PC-3 (cell line): ENCODE measurements around the gene QRFPR. TPM values are rescaled to one million over a fixed set of nuclear protein-coding genes. Genes with fewer than 3 reads are reported as not detected.

Source experiments
- ATAC-seq: fragments of 200-7000 bp; cut with Tn5 transposase; 2 replicates; pipeline ENCODE4 v1.9.1; 2020; ENCODE audit warnings: mild to moderate bottlenecking, moderate library complexity
- BruUV-seq: library from RNA; stranded (reverse); fragments of 400-500 nt; replicated peaks from 2 replicates; lab custom pipeline; 2021; lab: Mats Ljungman, UMichigan
- CTCF ChIA-PET: fragments of 300-600 bp; sonication (Branson Sonifier 250); formaldehyde crosslinking; loops from one replicate; lab custom pipeline; 2022; ENCODE audit warnings: antibody characterized with exemption; lab: Charles Lee
- POLR2A ChIA-PET: fragments of 300-600 bp; sonication (Branson Sonifier 250); formaldehyde crosslinking; loops from one replicate; lab custom pipeline; 2022; ENCODE audit warnings: antibody characterized with exemption; ENCODE audit not compliant: unreplicated experiment; lab: Charles Lee
- DNase-seq: peaks from one replicate; pipeline ENCODE4 v3.0.0-alpha.2; 2015
- H2AFZ ChIP-seq: fragments of 300-600 bp; sonication (generic); 2 replicates; pipeline ENCODE4 v1.6.0; 2016; ENCODE audit warnings: antibody characterized with exemption, low read length
- H3F3A ChIP-seq: fragments of 300-600 bp; sonication (generic); one replicate; pipeline ENCODE4 v1.6.0; 2017; ENCODE audit warnings: antibody characterized with exemption, low read length, control low read depth, mild to moderate bottlenecking; ENCODE audit not compliant: unreplicated experiment
- H3K27ac ChIP-seq: fragments of 300-600 bp; sonication (generic); 2 replicates; pipeline ENCODE4 v1.5.1; 2016; ENCODE audit warnings: mild to moderate bottlenecking, low read length
- H3K27me3 ChIP-seq: fragments of 300-600 bp; sonication (generic); 2 replicates; pipeline ENCODE4 v1.6.1; 2016; ENCODE audit warnings: low read length, mixed read lengths
- H3K36me3 ChIP-seq: fragments of 300-600 bp; sonication (generic); 2 replicates; pipeline ENCODE4 v1.6.1; 2016; ENCODE audit warnings: low read depth, mixed run types, low read length, mixed read lengths
- H3K4me1 ChIP-seq: fragments of 300-600 bp; sonication (generic); 2 replicates; pipeline ENCODE4 v1.5.1; 2016; ENCODE audit warnings: low read length; ENCODE audit not compliant: insufficient read depth
- H3K4me2 ChIP-seq: fragments of 300-600 bp; sonication (generic); 2 replicates; pipeline ENCODE4 v1.6.0; 2016; ENCODE audit warnings: low read length
- H3K4me3 ChIP-seq: fragments of 300-600 bp; sonication (generic); 2 replicates; pipeline ENCODE4 v1.5.1; 2016; ENCODE audit warnings: mild to moderate bottlenecking, low read length, mixed read lengths
- H3K79me2 ChIP-seq: fragments of 300-600 bp; sonication (generic); 2 replicates; pipeline ENCODE4 v1.6.1; 2017; ENCODE audit warnings: low read length, mixed read lengths
- H3K9ac ChIP-seq: fragments of 300-600 bp; sonication (generic); 2 replicates; pipeline ENCODE4 v1.6.0; 2016; ENCODE audit warnings: mild to moderate bottlenecking, low read length
- H3K9me2 ChIP-seq: fragments of 300-600 bp; sonication (generic); replicated peaks from 2 replicates; pipeline ENCODE4 v1.6.1; 2016; ENCODE audit warnings: mixed run types, low read length, mixed read lengths
- H3K9me3 ChIP-seq: fragments of 300-600 bp; sonication (generic); 2 replicates; pipeline ENCODE4 v1.6.1; 2016; ENCODE audit warnings: low read length, mixed read lengths
- H4K20me1 ChIP-seq: fragments of 300-600 bp; sonication (generic); 2 replicates; pipeline ENCODE4 v1.6.1; 2016; ENCODE audit warnings: low read length, mixed read lengths
- EZH2 ChIP-seq: fragments of 300-600 bp; sonication (generic); IDR thresholded peaks from one replicate; pipeline ENCODE4 v1.6.1; 2017; ENCODE audit warnings: antibody characterized with exemption, mild to moderate bottlenecking, low read length; ENCODE audit not compliant: unreplicated experiment
- EZH2phosphoT487 ChIP-seq: fragments of 300-600 bp; sonication (generic); IDR thresholded peaks from 2 replicates; pipeline ENCODE4 v1.6.1; 2018; ENCODE audit warnings: mild to moderate bottlenecking, antibody characterized with exemption, low read length, borderline replicate concordance
- intact Hi-C: fragments of 100-400 bp; cut with micrococcal nuclease; formaldehyde crosslinking; loops from 2 replicates; pipeline ENCODE4 v1.9.0; 2023
- total RNA-seq: library from RNA; depleted of rRNA; stranded (reverse); fragments of >200 nt; gene quantifications from 2 replicates; pipeline ENCODE4 v1.2.3, GENCODE V29; 2014
- TF ChIP-seq, protein P1 (sequence below): fragments of 300-600 bp; sonication (generic); conservative IDR thresholded peaks from 2 replicates; pipeline ENCODE4 v1.5.1; 2017; ENCODE audit warnings: antibody characterized with exemption, low read depth, mild to moderate bottlenecking, low read length

QRFPR gene
- total RNA-seq, 1 experiment from 2014 or later: not detected

DNA sequence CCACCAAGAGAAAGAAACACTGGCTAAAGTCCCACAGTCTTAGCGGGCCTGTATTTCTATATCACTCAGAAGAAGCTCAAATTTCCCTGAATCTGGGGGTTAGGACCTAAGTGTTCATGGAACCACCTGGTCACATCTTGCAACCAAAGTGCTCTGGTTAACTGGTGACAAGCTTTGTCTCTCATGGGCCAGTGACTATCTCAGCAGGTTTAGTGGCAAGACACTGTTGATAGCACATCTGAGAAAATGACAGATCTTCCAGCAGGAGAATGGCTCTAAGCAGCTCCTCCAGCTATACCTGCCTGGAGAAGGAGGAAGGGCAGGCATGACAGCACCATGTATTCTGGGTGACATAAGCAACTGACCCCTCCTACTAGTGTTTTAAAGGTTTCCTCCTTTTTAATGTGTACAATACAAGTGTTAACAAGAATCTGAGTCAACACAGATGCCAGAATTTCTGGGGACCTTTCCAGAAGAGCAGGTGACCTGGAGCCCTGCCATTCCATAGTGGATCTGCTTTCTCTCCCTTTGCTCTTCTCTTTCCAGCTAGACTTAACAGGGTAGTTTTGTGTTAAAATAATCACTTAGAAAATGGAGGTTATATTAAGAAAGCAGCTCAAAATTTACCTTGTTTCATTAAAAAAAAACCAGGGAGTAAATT, 17.3 kb upstream of the QRFPR start:
- intact Hi-C loops: no loop called here
- ChIA-PET POLR2A (no interaction called here), CTCF (no interaction called here)
- Histone ChIP-seq H3K9me2 (no peaks in the 10 kb centered on the region), H2AFZ (no peak overlapping the region), H3K9ac (no peak overlapping the region), H3F3A (no peaks in the 10 kb centered on the region), H3K79me2 (no peaks in the 10 kb centered on the region), H3K4me3 (no peak overlapping the region), H3K27ac (no peak overlapping the region), H3K9me3 (no peaks in the 10 kb centered on the region), H3K4me1 (no peaks in the 10 kb centered on the region), H3K4me2 (no peak overlapping the region), H4K20me1 (no peaks in the 10 kb centered on the region), H3K36me3 (no peaks in the 10 kb centered on the region), H3K27me3 (no peaks in the 10 kb centered on the region)
- no peak for DNase-seq
- ATAC-seq: no peak
- TF ChIP-seq EZH2 (no peak), EZH2phosphoT487 (no peak)
- TF ChIP-seq, protein P1, sequence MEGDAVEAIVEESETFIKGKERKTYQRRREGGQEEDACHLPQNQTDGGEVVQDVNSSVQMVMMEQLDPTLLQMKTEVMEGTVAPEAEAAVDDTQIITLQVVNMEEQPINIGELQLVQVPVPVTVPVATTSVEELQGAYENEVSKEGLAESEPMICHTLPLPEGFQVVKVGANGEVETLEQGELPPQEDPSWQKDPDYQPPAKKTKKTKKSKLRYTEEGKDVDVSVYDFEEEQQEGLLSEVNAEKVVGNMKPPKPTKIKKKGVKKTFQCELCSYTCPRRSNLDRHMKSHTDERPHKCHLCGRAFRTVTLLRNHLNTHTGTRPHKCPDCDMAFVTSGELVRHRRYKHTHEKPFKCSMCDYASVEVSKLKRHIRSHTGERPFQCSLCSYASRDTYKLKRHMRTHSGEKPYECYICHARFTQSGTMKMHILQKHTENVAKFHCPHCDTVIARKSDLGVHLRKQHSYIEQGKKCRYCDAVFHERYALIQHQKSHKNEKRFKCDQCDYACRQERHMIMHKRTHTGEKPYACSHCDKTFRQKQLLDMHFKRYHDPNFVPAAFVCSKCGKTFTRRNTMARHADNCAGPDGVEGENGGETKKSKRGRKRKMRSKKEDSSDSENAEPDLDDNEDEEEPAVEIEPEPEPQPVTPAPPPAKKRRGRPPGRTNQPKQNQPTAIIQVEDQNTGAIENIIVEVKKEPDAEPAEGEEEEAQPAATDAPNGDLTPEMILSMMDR: no peak
- no TSS peak for BruUV-seq

DNA sequence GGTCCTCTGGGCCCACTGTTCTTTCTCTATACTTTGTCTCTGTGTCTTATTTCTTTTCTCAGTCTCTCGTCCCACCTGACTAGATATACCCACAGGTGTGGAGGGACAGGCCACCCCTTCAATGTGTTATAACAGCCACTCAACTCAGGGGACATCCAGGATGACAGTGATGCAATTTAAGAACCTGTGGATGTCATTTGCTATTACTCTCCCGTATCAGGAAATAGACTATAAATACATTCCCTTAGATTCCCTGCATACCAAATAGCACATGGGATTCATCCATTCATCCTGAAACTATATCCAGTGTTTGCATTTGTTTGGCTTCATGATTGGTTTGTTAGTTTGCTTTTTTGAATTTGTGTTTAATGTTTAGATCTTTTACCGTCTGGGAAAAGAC, 16.6 kb upstream of the QRFPR start:
- ChIA-PET POLR2A (no interaction called here), CTCF (no interaction called here)
- Histone ChIP-seq H3K27me3 (no peaks in the 10 kb centered on the region), H3K79me2 (no peaks in the 10 kb centered on the region), H3K9me2 (no peaks in the 10 kb centered on the region), H3K27ac (no peak overlapping the region), H3K4me3 (no peak overlapping the region), H3K9ac (no peak overlapping the region), H3F3A (no peaks in the 10 kb centered on the region), H3K4me1 (no peaks in the 10 kb centered on the region), H3K4me2 (no peak overlapping the region), H2AFZ (no peak overlapping the region), H4K20me1 (no peaks in the 10 kb centered on the region), H3K36me3 (no peaks in the 10 kb centered on the region), H3K9me3 (no peaks in the 10 kb centered on the region)
- DNase-seq (no peak), ATAC-seq (no peak)
- intact Hi-C loops: no loop called here
- TF ChIP-seq EZH2phosphoT487: no peak
- no peak for TF ChIP-seq EZH2
- TF ChIP-seq, protein P1: no peak
- BruUV-seq: no TSS peak

DNA sequence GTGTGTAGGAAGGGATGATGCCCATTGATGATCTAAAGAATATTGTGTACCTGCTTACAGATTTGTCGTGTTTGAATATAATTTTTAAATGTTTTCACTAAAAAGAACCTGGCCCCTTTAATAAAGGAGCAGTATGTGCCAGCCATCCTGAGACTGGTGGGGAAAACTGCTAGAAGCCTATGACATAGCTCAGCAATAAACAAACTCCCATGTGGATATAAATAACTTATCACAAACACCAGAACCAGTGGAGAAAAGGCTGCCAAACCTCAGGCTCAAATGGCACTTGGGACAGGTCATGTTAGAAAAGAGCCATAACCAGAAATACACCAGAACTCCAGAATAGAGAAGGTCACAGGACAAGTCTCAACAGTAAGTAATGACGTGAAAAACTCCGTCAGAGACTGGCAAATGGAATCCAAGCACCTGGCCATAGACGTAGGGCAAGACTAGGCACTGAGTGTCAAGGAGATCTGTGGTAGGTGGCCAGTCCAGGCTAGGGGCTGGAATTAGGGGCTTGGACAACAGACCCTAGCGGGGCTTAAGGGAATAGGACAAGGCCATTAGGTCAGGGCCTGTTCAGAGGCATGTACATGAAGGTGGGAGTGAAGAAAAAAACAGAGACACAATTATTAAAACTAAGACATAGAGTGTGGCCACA, 11.7 kb upstream of the QRFPR start:
- no peaks in the 10 kb centered on the region for H3K36me3 ChIP-seq
- H3K9ac ChIP-seq: no peak overlapping the region
- no peaks in the 10 kb centered on the region for H3K9me3 ChIP-seq
- CTCF ChIA-PET: no interaction called here
- no peaks in the 10 kb centered on the region for H3K4me1 ChIP-seq
- no peak overlapping the region for H3K27ac ChIP-seq
- H3K27me3 ChIP-seq: no peaks in the 10 kb centered on the region
- H4K20me1 ChIP-seq: no peaks in the 10 kb centered on the region
- no TSS peak for BruUV-seq
- no peak overlapping the region for H2AFZ ChIP-seq
- intact Hi-C loops: no loop called here
- no peaks in the 10 kb centered on the region for H3F3A ChIP-seq
- DNase-seq (no peak), ATAC-seq (no peak)
- POLR2A ChIA-PET: no interaction called here
- no peaks in the 10 kb centered on the region for H3K9me2 ChIP-seq
- TF ChIP-seq EZH2: no peak
- no peaks in the 10 kb centered on the region for H3K79me2 ChIP-seq
- H3K4me2 ChIP-seq: no peak overlapping the region
- H3K4me3 ChIP-seq: no peak overlapping the region
